HepG2 (cell line): ENCODE measurements around the gene ELP2. TPM values are rescaled to one million over a fixed set of nuclear protein-coding genes. Genes with fewer than 3 reads are reported as not detected.
A peak's percentile ranks its signal among the peaks of the same experiment; 100 is the strongest.

Experiments
- BCLAF1 ChIP-seq: fragments of 450-650 bp; IDR thresholded peaks from 2 replicates; pipeline ENCODE4 v1.6.1; 2017; ENCODE audit warnings: mild to moderate bottlenecking
- CENPT ChIP-seq: sonication (generic); formaldehyde crosslinking; IDR thresholded peaks from 2 replicates; pipeline ENCODE4 v1.8.0; 2022; ENCODE audit warnings: low read depth, mild to moderate bottlenecking, moderate library complexity, missing genetic modification reagents
- DNMT1 ChIP-seq: sonication (generic); formaldehyde crosslinking; IDR thresholded peaks from 2 replicates; pipeline ENCODE4 v1.5.1; 2020; ENCODE audit warnings: mild to moderate bottlenecking, missing genetic modification reagents
- FLYWCH1 ChIP-seq: sonication (generic); formaldehyde crosslinking; IDR thresholded peaks from 2 replicates; pipeline ENCODE4 v1.8.1; 2023; ENCODE audit warnings: mild to moderate bottlenecking, missing genetic modification reagents
- GTF2F1 ChIP-seq: fragments of 150-350 bp; IDR thresholded peaks from 2 replicates; pipeline ENCODE4 v1.6.1; 2014; ENCODE audit warnings: low read length
- KAT2B ChIP-seq: fragments of 150-350 bp; IDR thresholded peaks from 2 replicates; pipeline ENCODE4 v1.6.1; 2014; ENCODE audit warnings: low read depth, low read length, borderline replicate concordance
- KAT7 ChIP-seq: IDR thresholded peaks from 2 replicates; pipeline ENCODE4 v1.6.1; 2018; ENCODE audit warnings: borderline replicate concordance, missing compliant biosample characterization
- NFE2L1 ChIP-seq: sonication (generic); formaldehyde crosslinking; IDR thresholded peaks from 2 replicates; pipeline ENCODE4 v1.4.0; 2020; ENCODE audit warnings: missing genetic modification reagents, mild to moderate bottlenecking, borderline replicate concordance
- SMAD9 ChIP-seq: sonication (generic); formaldehyde crosslinking; IDR thresholded peaks from 2 replicates; pipeline ENCODE4 v1.5.1; 2020; ENCODE audit warnings: mild to moderate bottlenecking, missing genetic modification reagents
- SMARCC2 ChIP-seq: fragments of 450-650 bp; IDR thresholded peaks from 2 replicates; pipeline ENCODE4 v1.6.1; 2017; ENCODE audit warnings: antibody characterized with exemption, mild to moderate bottlenecking
- ZBTB20 ChIP-seq: sonication (generic); formaldehyde crosslinking; IDR thresholded peaks from 2 replicates; pipeline ENCODE4 v1.8.1; 2023; ENCODE audit warnings: missing genetic modification reagents, low read depth, mild to moderate bottlenecking, borderline replicate concordance
- polyA plus RNA-seq, 8 experiments: library from polyadenylated mRNA; depleted of rRNA in 3 of 8; stranded (reverse) in 7 of 8; unstranded in 1 of 8; fragments of >200 nt; fragmentation: Illumina TruSeq in 4 of 8; extraction: Trizol in 4 of 8; gene quantifications; 2 replicates each; pipeline versions ENCODE4 v1.2.1 to v1.2.3, GENCODE V29; 2011 to 2016; ENCODE audit warnings: low read depth in 4 of 8, missing spikeins in 1 of 8, mixed read lengths in 1 of 8; ENCODE audit not compliant: insufficient read depth in 1 of 8
- total RNA-seq, 5 experiments: library from RNA; depleted of rRNA; stranded (reverse); fragments of >200 nt; fragmentation: Illumina TruSeq; extraction: Trizol; gene quantifications; 2 replicates each; pipeline ENCODE4 v1.2.3, GENCODE V29; 2016; ENCODE audit warnings: low read depth in 1 of 5
- TF ChIP-seq, protein P1 (sequence below): sonication (generic); formaldehyde crosslinking; IDR thresholded peaks from 2 replicates; pipeline ENCODE4 v1.5.1; 2020; ENCODE audit warnings: missing genetic modification reagents, mild to moderate bottlenecking, borderline replicate concordance
- TF ChIP-seq, protein P2 (sequence below): sonication (generic); formaldehyde crosslinking; IDR thresholded peaks from 2 replicates; pipeline ENCODE4 v1.5.0; 2020; ENCODE audit warnings: missing genetic modification reagents, mild to moderate bottlenecking, borderline replicate concordance
- TF ChIP-seq, protein P3 (sequence below): sonication (generic); formaldehyde crosslinking; IDR thresholded peaks from 2 replicates; pipeline ENCODE4 v1.4.0; 2020; ENCODE audit warnings: missing genetic modification reagents; ENCODE audit errors: not compliant biosample characterization
- TF ChIP-seq, protein P4 (sequence below): sonication (generic); formaldehyde crosslinking; IDR thresholded peaks from 2 replicates; pipeline ENCODE4 v1.5.1; 2020; ENCODE audit warnings: mild to moderate bottlenecking, missing genetic modification reagents
- TF ChIP-seq, protein P5 (sequence below): sonication (generic); formaldehyde crosslinking; IDR thresholded peaks from 2 replicates; pipeline ENCODE4 v1.5.0; 2020; ENCODE audit warnings: mild to moderate bottlenecking, missing genetic modification reagents

The ELP2 gene
- total and polyA plus RNA-seq, 2 of the 13 experiments (the other 11 are each of a cell fraction or from before 2014, with no cell fraction given): 98.7 to 100 TPM

- TF ChIP-seq, protein P1, sequence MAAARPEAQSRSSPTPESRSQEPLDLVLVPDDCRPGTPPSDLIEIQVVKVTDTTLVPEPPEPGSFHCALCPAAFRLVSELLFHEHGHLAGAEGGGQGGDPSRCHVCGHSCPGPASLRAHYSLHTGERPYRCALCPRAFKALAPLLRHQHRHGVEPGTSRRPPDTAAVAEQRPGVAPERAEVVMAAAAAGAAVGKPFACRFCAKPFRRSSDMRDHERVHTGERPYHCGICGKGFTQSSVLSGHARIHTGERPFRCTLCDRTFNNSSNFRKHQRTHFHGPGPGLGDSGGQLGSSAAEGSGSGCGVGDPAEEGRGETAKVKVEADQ (CRISPR knock-in tag): peak; percentile 81; the same call in 1 of the 2 replicates
- TF ChIP-seq ZBTB20: peak; percentile 58; the same call in 1 of the 2 replicates
- TF ChIP-seq, protein P2, sequence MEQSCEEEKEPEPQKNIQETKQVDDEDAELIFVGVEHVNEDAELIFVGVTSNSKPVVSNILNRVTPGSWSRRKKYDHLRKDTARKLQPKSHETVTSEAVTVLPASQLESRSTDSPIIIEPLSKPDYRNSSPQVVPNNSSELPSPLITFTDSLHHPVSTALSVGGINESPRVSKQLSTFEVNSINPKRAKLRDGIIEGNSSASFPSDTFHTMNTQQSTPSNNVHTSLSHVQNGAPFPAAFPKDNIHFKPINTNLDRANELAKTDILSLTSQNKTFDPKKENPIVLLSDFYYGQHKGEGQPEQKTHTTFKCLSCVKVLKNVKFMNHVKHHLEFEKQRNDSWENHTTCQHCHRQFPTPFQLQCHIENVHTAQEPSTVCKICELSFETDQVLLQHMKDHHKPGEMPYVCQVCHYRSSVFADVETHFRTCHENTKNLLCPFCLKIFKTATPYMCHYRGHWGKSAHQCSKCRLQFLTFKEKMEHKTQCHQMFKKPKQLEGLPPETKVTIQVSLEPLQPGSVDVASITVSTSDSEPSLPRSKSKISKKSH (CRISPR knock-in tag): peak; percentile 68
- no peak for TF ChIP-seq GTF2F1
- TF ChIP-seq KAT2B: no peak
- TF ChIP-seq, protein P3, sequence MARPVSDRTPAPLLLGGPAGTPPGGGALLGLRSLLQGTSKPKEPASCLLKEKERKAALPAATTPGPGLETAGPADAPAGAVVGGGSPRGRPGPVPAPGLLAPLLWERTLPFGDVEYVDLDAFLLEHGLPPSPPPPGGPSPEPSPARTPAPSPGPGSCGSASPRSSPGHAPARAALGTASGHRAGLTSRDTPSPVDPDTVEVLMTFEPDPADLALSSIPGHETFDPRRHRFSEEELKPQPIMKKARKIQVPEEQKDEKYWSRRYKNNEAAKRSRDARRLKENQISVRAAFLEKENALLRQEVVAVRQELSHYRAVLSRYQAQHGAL (CRISPR knock-in tag): peak; percentile 23
- TF ChIP-seq CENPT (CRISPR knock-in tag): no peak
- no peak for TF ChIP-seq BCLAF1
- TF ChIP-seq, protein P4, sequence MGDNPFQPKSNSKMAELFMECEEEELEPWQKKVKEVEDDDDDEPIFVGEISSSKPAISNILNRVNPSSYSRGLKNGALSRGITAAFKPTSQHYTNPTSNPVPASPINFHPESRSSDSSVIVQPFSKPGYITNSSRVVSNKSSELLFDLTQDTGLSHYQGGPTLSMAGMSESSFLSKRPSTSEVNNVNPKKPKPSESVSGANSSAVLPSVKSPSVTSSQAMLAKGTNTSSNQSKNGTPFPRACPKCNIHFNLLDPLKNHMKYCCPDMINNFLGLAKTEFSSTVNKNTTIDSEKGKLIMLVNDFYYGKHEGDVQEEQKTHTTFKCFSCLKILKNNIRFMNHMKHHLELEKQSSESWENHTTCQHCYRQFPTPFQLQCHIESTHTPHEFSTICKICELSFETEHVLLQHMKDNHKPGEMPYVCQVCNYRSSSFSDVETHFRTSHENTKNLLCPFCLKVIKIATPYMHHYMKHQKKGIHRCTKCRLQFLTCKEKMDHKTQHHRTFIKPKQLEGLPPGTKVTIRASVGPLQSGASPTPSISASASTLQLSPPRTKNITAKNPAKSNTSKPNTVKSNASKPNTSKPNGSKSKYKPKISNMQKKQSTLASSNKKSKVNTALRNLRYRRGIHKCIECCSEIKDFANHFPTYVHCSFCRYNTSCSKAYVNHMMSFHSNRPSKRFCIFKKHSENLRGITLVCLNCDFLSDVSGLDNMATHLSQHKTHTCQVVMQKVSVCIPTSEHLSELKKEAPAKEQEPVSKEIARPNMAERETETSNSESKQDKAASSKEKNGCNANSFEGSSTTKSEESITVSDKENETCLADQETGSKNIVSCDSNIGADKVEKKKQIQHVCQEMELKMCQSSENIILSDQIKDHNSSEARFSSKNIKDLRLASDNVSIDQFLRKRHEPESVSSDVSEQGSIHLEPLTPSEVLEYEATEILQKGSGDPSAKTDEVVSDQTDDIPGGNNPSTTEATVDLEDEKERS (CRISPR knock-in tag): peak; percentile 74; the same call in 1 of the 2 replicates
- TF ChIP-seq DNMT1: 0 out of 2 replicates have a peak, but pooled peaks have one; percentile 18
- no peak for TF ChIP-seq NFE2L1 (CRISPR knock-in tag)
- TF ChIP-seq KAT7 (CRISPR knock-in tag): peak; percentile 77
- peak; percentile 82; the same call in 1 of the 2 replicates for TF ChIP-seq FLYWCH1 (CRISPR knock-in tag)
- TF ChIP-seq SMARCC2: no peak
- TF ChIP-seq, protein P5, sequence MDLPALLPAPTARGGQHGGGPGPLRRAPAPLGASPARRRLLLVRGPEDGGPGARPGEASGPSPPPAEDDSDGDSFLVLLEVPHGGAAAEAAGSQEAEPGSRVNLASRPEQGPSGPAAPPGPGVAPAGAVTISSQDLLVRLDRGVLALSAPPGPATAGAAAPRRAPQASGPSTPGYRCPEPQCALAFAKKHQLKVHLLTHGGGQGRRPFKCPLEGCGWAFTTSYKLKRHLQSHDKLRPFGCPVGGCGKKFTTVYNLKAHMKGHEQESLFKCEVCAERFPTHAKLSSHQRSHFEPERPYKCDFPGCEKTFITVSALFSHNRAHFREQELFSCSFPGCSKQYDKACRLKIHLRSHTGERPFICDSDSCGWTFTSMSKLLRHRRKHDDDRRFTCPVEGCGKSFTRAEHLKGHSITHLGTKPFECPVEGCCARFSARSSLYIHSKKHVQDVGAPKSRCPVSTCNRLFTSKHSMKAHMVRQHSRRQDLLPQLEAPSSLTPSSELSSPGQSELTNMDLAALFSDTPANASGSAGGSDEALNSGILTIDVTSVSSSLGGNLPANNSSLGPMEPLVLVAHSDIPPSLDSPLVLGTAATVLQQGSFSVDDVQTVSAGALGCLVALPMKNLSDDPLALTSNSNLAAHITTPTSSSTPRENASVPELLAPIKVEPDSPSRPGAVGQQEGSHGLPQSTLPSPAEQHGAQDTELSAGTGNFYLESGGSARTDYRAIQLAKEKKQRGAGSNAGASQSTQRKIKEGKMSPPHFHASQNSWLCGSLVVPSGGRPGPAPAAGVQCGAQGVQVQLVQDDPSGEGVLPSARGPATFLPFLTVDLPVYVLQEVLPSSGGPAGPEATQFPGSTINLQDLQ (CRISPR knock-in tag): no peak; the same call in 1 of the 2 replicates
- TF ChIP-seq SMAD9 (CRISPR knock-in tag): no peak
Observed at GRCh38 chr18:36129300-36130038, at the start of gene ELP2, which contains the start of gene SLC39A6 (continued).
